Thoracic aorta (tissue), 2 donors: ENCODE measurements around the gene RNF187. TPM values are rescaled to one million over a fixed set of nuclear protein-coding genes. Genes with fewer than 3 reads are reported as not detected.
A peak's percentile ranks its signal among the peaks of the same experiment; 100 is the strongest.

Experiments used
- ATAC-seq: fragments of 150-250 bp; one replicate; pipeline ENCODE4 v1.8.0; 2017; ENCODE audit warnings: low read depth; ENCODE audit not compliant: insufficient number of reproducible peaks, low FRiP score
- DNase-seq: peaks from one replicate; pipeline ENCODE4 v3.0.0-alpha.2; 2020; ENCODE audit warnings: low spot score
- H3K27ac ChIP-seq, 2 donors: fragments of 200-600 bp; sonication (generic); 1 replicate in 1 of 2; 2 replicates in 1 of 2; pipeline ENCODE4 v1.5.1; 2016; ENCODE audit warnings: mild to moderate bottlenecking in 2 of 2, moderate library complexity in 2 of 2
- H3K27me3 ChIP-seq: fragments of 200-600 bp; sonication (generic); replicated peaks from 2 replicates; pipeline ENCODE4 v1.6.0; 2016; ENCODE audit warnings: mild to moderate bottlenecking; ENCODE audit not compliant: insufficient read depth
- H3K36me3 ChIP-seq: fragments of 200-600 bp; sonication (generic); one replicate; pipeline ENCODE4 v1.5.1; 2016
- H3K4me1 ChIP-seq, 2 donors: fragments of 200-600 bp; sonication (generic); 1 replicate in 1 of 2; 2 replicates in 1 of 2; pipeline versions ENCODE4 v1.5.1 to v1.6.0; 2016; ENCODE audit warnings: low read depth in 2 of 2, mild to moderate bottlenecking in 1 of 2; ENCODE audit not compliant: control insufficient read depth in 1 of 2
- H3K4me3 ChIP-seq: fragments of 200-600 bp; sonication (generic); 2 replicates; pipeline ENCODE4 v1.5.1; 2016; ENCODE audit warnings: mild to moderate bottlenecking
- H3K9me3 ChIP-seq: fragments of 200-600 bp; sonication (generic); 2 replicates; pipeline ENCODE4 v1.5.1; 2016
- total RNA-seq, 2 donors: library from RNA; depleted of rRNA; stranded (reverse); fragments of >200 nt; gene quantifications; one replicate each; pipeline versions ENCODE4 v1.1.0 to v1.2.3, GENCODE V29; 2016
- TF ChIP-seq, protein P1 (sequence below): fragments of 200-600 bp; sonication (generic); IDR thresholded peaks from one replicate; pipeline ENCODE4 v1.5.1; 2019; ENCODE audit warnings: antibody characterized with exemption

Gene RNF187
- total RNA-seq, 2 donors from 2014 or later: 35.6 to 70.1 TPM

DNA sequence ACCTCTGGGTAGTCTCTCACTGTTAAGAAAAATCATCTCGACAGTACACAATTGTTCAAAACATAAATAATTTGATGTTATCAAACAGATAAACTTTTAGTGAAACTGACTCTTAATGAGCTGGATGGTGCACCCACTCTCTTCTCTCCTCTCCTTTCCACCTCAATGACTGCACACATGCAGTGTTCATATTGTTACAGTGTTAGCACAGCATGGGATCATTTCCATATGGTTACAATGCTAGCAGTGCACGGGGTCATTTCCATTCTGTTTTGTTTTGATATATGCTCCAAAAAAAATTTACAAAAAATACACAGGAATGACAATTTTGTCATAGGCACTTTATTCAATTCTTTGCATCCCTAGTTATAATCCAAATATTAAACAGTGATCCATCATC lies 26.4 kb upstream of the RNF187 start:
- Histone ChIP-seq H3K9me3 (no peaks in the 10 kb centered on the region), H3K27me3 (peaks cover 19% of the 10 kb centered on the region), H3K4me1 (peaks cover 3 to 37% of the 10 kb centered on the region in 2 donors), H3K4me3 (no peak overlapping the region), H3K27ac (no peak overlapping the region), H3K36me3 (no peaks in the 10 kb centered on the region)
- no peak for DNase-seq
- TF ChIP-seq, protein P1, sequence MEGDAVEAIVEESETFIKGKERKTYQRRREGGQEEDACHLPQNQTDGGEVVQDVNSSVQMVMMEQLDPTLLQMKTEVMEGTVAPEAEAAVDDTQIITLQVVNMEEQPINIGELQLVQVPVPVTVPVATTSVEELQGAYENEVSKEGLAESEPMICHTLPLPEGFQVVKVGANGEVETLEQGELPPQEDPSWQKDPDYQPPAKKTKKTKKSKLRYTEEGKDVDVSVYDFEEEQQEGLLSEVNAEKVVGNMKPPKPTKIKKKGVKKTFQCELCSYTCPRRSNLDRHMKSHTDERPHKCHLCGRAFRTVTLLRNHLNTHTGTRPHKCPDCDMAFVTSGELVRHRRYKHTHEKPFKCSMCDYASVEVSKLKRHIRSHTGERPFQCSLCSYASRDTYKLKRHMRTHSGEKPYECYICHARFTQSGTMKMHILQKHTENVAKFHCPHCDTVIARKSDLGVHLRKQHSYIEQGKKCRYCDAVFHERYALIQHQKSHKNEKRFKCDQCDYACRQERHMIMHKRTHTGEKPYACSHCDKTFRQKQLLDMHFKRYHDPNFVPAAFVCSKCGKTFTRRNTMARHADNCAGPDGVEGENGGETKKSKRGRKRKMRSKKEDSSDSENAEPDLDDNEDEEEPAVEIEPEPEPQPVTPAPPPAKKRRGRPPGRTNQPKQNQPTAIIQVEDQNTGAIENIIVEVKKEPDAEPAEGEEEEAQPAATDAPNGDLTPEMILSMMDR: no peak
- no peak for ATAC-seq

DNA sequence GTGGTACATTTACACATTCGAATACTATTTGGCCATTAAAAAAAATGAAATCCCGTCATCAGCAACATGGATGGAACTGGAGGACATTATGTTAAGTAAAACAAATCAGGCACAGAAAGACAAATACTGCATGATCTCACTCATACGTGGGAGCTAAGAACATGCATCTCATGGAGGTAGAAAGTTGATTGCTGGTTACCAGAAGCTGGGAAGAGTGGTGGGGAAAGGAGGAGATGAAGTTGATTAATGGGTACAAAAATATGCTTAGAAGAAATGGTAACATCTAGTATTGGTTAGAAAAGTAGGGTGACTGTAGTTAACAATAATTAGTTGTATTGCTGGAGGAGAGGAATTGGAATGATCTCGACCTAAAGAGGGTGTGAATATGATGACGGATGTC lies 24.6 kb upstream of the RNF187 start:
- Histone ChIP-seq H3K4me1 (peaks cover 3 to 31% of the 10 kb centered on the region in 2 donors), H3K9me3 (no peaks in the 10 kb centered on the region), H3K27ac (no peak overlapping the region), H3K36me3 (no peaks in the 10 kb centered on the region), H3K4me3 (no peak overlapping the region), H3K27me3 (peaks cover 15% of the 10 kb centered on the region)
- TF ChIP-seq, protein P1: no peak
- ATAC-seq: no peak
- DNase-seq: no peak

DNA sequence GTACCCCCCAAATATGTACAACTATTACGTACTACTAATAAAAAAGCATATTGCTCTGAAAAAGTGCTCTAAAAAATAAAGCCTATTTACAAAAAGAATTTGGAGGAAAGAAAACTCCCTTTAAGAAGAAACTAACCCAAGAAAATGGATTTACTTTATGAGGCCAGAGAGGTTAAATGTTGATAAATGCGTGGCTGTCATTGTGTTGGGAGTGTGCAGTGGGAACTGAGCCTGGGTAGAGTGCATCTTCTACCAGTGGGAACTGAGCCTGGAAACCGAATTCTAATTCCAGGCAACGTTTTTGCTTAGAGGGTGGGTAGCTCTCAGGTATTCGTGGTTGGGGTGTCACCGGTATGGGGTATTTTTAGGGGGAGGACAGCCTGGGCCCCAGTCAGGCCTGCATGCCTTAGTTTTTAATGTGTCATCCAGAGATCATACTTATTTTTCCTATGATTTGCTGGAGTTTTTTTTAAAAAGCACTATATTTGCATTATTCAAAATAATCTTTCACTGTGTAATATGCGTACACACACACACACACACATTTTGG lies 24.1 kb upstream of the RNF187 start:
- H3K9me3 ChIP-seq: no peaks in the 10 kb centered on the region
- peaks cover 15% of the 10 kb centered on the region for H3K27me3 ChIP-seq
- TF ChIP-seq, protein P1: no peak
- ATAC-seq (no peak), DNase-seq (no peak)
- no peaks in the 10 kb centered on the region for H3K36me3 ChIP-seq
- peaks cover 3 to 26% of the 10 kb centered on the region in 2 donors for H3K4me1 ChIP-seq
- no peak overlapping the region for H3K27ac ChIP-seq
- no peak overlapping the region for H3K4me3 ChIP-seq

DNA sequence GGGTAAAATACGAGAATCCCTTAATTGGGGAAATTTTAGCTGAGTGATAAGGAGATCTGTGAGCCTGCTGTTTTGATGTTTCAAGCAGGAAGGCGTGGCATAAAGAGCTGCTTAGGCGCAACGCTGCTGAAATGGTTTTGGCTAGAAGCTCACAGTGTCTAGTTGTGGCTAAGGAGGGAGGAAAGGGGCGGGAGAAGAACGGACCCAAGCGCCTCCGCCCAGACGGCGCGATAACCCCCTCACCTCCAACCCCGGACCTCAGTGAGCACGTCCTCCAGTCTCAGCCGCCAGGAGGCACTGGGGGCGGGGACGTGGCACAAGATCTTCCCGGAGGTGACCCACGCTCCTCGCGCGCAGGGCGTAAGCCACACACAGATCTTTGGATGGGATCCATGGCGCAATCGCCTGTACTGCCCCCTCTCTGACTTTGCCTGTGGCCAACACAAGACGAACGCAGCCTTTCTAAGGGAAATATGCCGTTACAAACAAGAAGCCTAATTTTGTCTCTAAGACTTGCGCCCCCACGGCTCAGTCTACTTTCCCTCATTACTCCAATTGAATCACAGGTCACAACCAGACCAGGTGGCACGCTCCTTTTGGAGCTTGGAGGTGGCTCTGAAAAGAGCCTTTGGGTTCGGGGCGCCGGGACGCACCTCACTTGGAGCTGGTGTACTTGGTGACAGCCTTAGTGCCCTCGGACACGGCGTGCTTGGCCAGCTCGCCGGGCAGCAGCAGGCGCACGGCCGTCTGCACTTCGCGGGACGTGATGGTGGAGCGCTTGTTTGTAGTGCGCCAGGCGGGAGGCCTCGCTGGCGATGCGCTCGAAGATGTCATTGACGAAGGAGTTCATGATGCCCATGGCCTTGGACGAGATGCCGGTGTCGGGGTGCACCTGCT lies 23.4 kb upstream of the RNF187 start:
- TF ChIP-seq, protein P1: no peak
- H3K27me3 ChIP-seq: peaks cover 19% of the 10 kb centered on the region
- H3K27ac ChIP-seq: no peak overlapping the region
- ATAC-seq (no peak), DNase-seq (no peak)
- H3K4me3 ChIP-seq: peak overlapping the region; percentile 61
- H3K36me3 ChIP-seq: no peaks in the 10 kb centered on the region
- H3K4me1 ChIP-seq: peaks cover 3 to 20% of the 10 kb centered on the region in 2 donors
- no peaks in the 10 kb centered on the region for H3K9me3 ChIP-seq

DNA sequence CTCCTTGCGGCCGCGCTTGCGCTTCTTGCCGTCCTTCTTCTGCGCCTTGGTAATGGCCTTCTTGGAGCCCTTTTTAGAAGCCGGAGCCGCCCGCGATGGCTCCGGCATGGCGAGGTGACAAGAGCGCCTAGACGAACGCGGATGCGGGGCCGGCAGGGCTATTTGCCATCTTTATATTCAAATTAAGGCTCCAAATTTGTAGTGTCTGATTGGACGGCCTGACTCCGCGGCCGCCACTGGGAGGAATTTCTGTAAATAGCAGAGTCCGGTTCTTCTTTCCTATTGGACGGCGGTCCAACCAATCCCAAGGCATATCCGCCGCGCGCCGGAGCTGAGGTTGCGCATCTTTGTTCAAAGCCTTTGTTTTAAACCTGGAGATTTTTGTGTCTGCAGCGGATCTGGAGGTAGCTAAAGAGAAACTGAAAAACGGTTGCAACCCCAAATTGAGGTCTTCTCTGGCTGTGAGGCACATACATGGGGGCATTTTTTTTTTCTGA lies 22.6 kb upstream of the RNF187 start:
- Histone ChIP-seq H3K27me3 (peaks cover 25% of the 10 kb centered on the region), H3K27ac (no peak overlapping the region), H3K36me3 (no peaks in the 10 kb centered on the region), H3K9me3 (no peaks in the 10 kb centered on the region), H3K4me1 (peaks cover 0 to 13% of the 10 kb centered on the region in 2 donors), H3K4me3 (peak overlapping the region; percentile 61)
- TF ChIP-seq, protein P1: no peak
- no peak for DNase-seq
- ATAC-seq: no peak
